Nephron progenitor cell (in vitro differentiated cells): ENCODE measurements around the gene DCHS1.

ENCODE experiments used
- DNase-seq: peaks from one replicate; pipeline ENCODE4 v3.0.0; 2021
- H3K27ac Mint-ChIP-seq: 2 replicates; pipeline ENCODE4 v1.8.0; 2021; ENCODE audit warnings: mild to moderate bottlenecking, moderate library complexity, mixed read lengths
- H3K27me3 Mint-ChIP-seq: 2 replicates; pipeline ENCODE4 v1.8.0; 2021; ENCODE audit warnings: mild to moderate bottlenecking, low read depth, mixed read lengths; ENCODE audit not compliant: poor library complexity
- H3K36me3 Mint-ChIP-seq: 2 replicates; pipeline ENCODE4 v1.8.0; 2021; ENCODE audit warnings: low read depth, mixed read lengths
- H3K4me1 Mint-ChIP-seq: 2 replicates; pipeline ENCODE4 v1.8.0; 2021; ENCODE audit warnings: mixed read lengths
- H3K4me3 Mint-ChIP-seq: 2 replicates; pipeline ENCODE4 v1.8.0; 2021; ENCODE audit warnings: mild to moderate bottlenecking, moderate library complexity, mixed read lengths
- H3K9me3 Mint-ChIP-seq: 2 replicates; pipeline ENCODE4 v1.8.0; 2021; ENCODE audit warnings: mild to moderate bottlenecking, moderate library complexity, mixed read lengths
- CTCF ChIP-seq: fragments of 200-600 bp; sonication (generic); IDR thresholded peaks from 2 replicates; pipeline ENCODE4 v1.5.0; 2021; ENCODE audit warnings: antibody characterized with exemption

Gene DCHS1

GRCh38 chr11:6682936-6683861 lies 27.6 kb upstream of the DCHS1 start, which contains the start of gene MRPL17:
Gene MRPL17, minus strand, starts transcription at chr11:6683340. Its CDS starts 44 bp downstream, at chr11:6683296.
- Mint-ChIP-seq H3K9me3 (peaks cover 10% of the 10 kb centered on the region), H3K4me3 (peak within 1 kb of the TSS; percentile 99)

DNA sequence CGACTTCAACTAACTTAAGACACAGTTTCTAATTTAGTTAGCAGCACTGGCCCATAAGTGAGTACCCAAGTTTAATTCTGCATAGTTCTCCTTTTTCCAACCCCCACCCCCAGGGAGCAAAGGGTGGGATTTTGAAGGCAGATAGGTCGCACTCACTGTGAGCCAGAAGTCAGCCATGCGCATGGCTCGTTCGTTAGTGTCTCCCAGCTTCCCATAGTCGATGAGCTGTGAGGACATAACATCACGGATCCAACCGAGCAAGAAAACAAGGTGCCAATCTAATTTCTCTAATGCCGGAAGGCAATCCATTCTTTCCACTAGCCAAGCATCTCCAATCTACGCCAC lies 27.0 kb upstream of the DCHS1 start:
- peaks cover 27% of the 10 kb centered on the region for H3K4me1 Mint-ChIP-seq
- DNase-seq = no peak
- H3K4me3 Mint-ChIP-seq = peak overlapping the region; percentile 99
- H3K36me3 Mint-ChIP-seq = peaks cover 29% of the 10 kb centered on the region
- H3K9me3 Mint-ChIP-seq = peaks cover 10% of the 10 kb centered on the region
- H3K27ac Mint-ChIP-seq = peak overlapping the region; percentile 99
- H3K27me3 Mint-ChIP-seq = peaks cover 15% of the 10 kb centered on the region
- no peak for TF ChIP-seq CTCF

More at GRCh38 chr11:6682936-6683861, 27.6 kb upstream of the DCHS1 start, which contains the start of gene MRPL17:
- peaks cover 27% of the 10 kb centered on the region for H3K4me1 Mint-ChIP-seq
- H3K36me3 Mint-ChIP-seq = peaks cover 29% of the 10 kb centered on the region
- H3K27ac Mint-ChIP-seq = peak within 1 kb of the TSS; percentile 99
- peaks cover 15% of the 10 kb centered on the region for H3K27me3 Mint-ChIP-seq
- TF ChIP-seq CTCF = peak; percentile 80
- peak; percentile 98 for DNase-seq

GRCh38 chr11:6681949-6682348 lies 26.3 kb upstream of the DCHS1 start:
- no peak for TF ChIP-seq CTCF
- H3K4me1 Mint-ChIP-seq = peaks cover 27% of the 10 kb centered on the region
- peak; percentile 8 for DNase-seq
- H3K4me3 Mint-ChIP-seq = peak overlapping the region; percentile 99
- peaks cover 4% of the 10 kb centered on the region for H3K9me3 Mint-ChIP-seq
- H3K27ac Mint-ChIP-seq = no peak overlapping the region
- peaks cover 29% of the 10 kb centered on the region for H3K36me3 Mint-ChIP-seq
- H3K27me3 Mint-ChIP-seq = peaks cover 9% of the 10 kb centered on the region

DNA sequence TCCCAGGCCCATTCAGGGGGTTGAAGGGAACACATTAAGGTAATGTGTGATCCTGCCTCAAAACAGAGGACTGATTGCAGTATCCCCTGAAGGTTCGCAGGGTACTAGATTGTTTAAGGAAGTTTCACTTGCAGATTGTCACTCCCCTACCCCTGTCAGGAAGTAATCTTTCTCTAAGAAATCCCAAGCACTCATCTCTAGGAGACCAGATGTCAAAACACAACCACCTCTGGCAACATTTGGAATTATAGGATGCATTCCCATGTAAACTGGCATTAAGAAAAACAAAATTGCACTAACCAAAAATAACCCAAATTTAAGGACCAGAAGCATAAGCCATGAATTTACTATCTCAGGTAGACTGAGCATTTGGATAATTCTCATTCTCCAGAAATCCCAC lies 25.9 kb upstream of the DCHS1 start:
- no peak for DNase-seq
- no peak overlapping the region for H3K27ac Mint-ChIP-seq
- H3K4me3 Mint-ChIP-seq = peak overlapping the region; percentile 99
- H3K36me3 Mint-ChIP-seq = peaks cover 29% of the 10 kb centered on the region
- peaks cover 27% of the 10 kb centered on the region for H3K4me1 Mint-ChIP-seq
- no peaks in the 10 kb centered on the region for H3K9me3 Mint-ChIP-seq
- H3K27me3 Mint-ChIP-seq = peaks cover 6% of the 10 kb centered on the region
- no peak for TF ChIP-seq CTCF

GRCh38 chr11:6677018-6677417 lies 21.4 kb upstream of the DCHS1 start:
- Mint-ChIP-seq H3K4me3 (no peak overlapping the region), H3K4me1 (peaks cover 11% of the 10 kb centered on the region), H3K27me3 (peaks cover 3% of the 10 kb centered on the region), H3K36me3 (peaks cover 29% of the 10 kb centered on the region), H3K27ac (no peak overlapping the region), H3K9me3 (no peaks in the 10 kb centered on the region)
- DNase-seq = no peak
- no peak for TF ChIP-seq CTCF

- Mint-ChIP-seq H3K4me1 (no peaks in the 10 kb centered on the region), H3K4me3 (no peak overlapping the region), H3K36me3 (peaks cover 9% of the 10 kb centered on the region), H3K9me3 (no peaks in the 10 kb centered on the region), H3K27me3 (peaks cover 3% of the 10 kb centered on the region), H3K27ac (no peak overlapping the region)
- DNase-seq = no peak
- no peak for TF ChIP-seq CTCF
Measured at GRCh38 chr11:6674862-6675261, 19.3 kb upstream of the DCHS1 start.
